CD14-positive monocyte (primary cell): Measurements from ENCODE around the gene FTSJ3. TPM values are rescaled to one million over a fixed set of nuclear protein-coding genes. Genes with fewer than 3 reads are reported as not detected.
"Not testable (repeated sequence)": the region's sequence is repeated elsewhere in the genome, so short reads cannot be mapped to it uniquely, and the experiment has no call there.

Experiments
- DNase-seq, 3 donors: peaks; one replicate each; pipeline ENCODE4 v3.0.0-alpha.2; 2011 to 2022
- H2AFZ ChIP-seq: 2 replicates; pipeline ENCODE4 v1.6.0; 2012; ENCODE audit warnings: mild to moderate bottlenecking, low read depth, low read length, inconsistent platforms; ENCODE audit not compliant: insufficient read depth, poor library complexity, severe bottlenecking
- H3K27ac ChIP-seq, 2 donors: 1 replicate in 1 of 2; 2 replicates in 1 of 2; pipeline ENCODE4 v1.5.1; 2012 to 2013; ENCODE audit warnings: low read length in 2 of 2, control low read depth in 1 of 2, inconsistent platforms in 1 of 2, low read depth in 1 of 2, mild to moderate bottlenecking in 1 of 2
- H3K27me3 ChIP-seq, 2 donors: one replicate each; pipeline versions ENCODE4 v1.6.0 to v1.6.1; 2011 to 2013; ENCODE audit warnings: low read length in 2 of 2; ENCODE audit not compliant: control insufficient read depth in 2 of 2, insufficient read depth in 2 of 2
- H3K36me3 ChIP-seq, 2 donors: replicated peaks in 1 of 2; 1 replicate in 1 of 2; 2 replicates in 1 of 2; pipeline versions ENCODE4 v1.5.1 to v1.6.1; 2012 to 2013; ENCODE audit warnings: low read length in 2 of 2, control low read depth in 1 of 2, inconsistent platforms in 1 of 2, mild to moderate bottlenecking in 1 of 2; ENCODE audit not compliant: insufficient read depth in 2 of 2, control insufficient read depth in 1 of 2
- H3K4me1 ChIP-seq, 2 donors: 1 replicate in 1 of 2; 2 replicates in 1 of 2; pipeline versions ENCODE4 v1.5.1 to v1.6.1; 2012 to 2013; ENCODE audit warnings: low read length in 2 of 2, control low read depth in 1 of 2, inconsistent platforms in 1 of 2, mild to moderate bottlenecking in 1 of 2, moderate library complexity in 1 of 2; ENCODE audit not compliant: insufficient read depth in 2 of 2, control insufficient read depth in 1 of 2
- H3K4me2 ChIP-seq: replicated peaks from 2 replicates; pipeline ENCODE3; 2012; ENCODE audit warnings: low read length, moderate library complexity, mild to moderate bottlenecking; ENCODE audit not compliant: poor library complexity, severe bottlenecking; ENCODE audit errors: extremely low read depth
- H3K4me3 ChIP-seq, 3 experiments: fragments of 200-600 bp in 1 of 3; sonication (generic) in 1 of 3; replicated peaks in 1 of 3; 1 replicate in 2 of 3; 2 replicates in 1 of 3; pipeline ENCODE4 v1.5.1; 2011 to 2013; ENCODE audit warnings: low read length in 3 of 3, mild to moderate bottlenecking in 3 of 3, control low read depth in 2 of 3, low read depth in 2 of 3, inconsistent platforms in 1 of 3, moderate library complexity in 1 of 3
- H3K79me2 ChIP-seq: 2 replicates; pipeline ENCODE4 v1.6.0; 2012; ENCODE audit warnings: mild to moderate bottlenecking, control low read depth, inconsistent platforms, low read length, moderate library complexity; ENCODE audit not compliant: insufficient read depth
- H3K9ac ChIP-seq: 2 replicates; pipeline ENCODE4 v1.6.0; 2017; ENCODE audit warnings: low read length, mild to moderate bottlenecking; ENCODE audit not compliant: insufficient read depth, poor library complexity, severe bottlenecking
- H3K9me3 ChIP-seq, 2 donors: replicated peaks in 1 of 2; 1 replicate in 1 of 2; 2 replicates in 1 of 2; pipeline versions ENCODE4 v1.5.1 to v1.6.1; 2012 to 2013; ENCODE audit warnings: low read length in 2 of 2, control low read depth in 1 of 2; ENCODE audit not compliant: control insufficient read depth in 1 of 2, insufficient read depth in 1 of 2
- H4K20me1 ChIP-seq: 2 replicates; pipeline ENCODE4 v1.6.0; 2012; ENCODE audit warnings: mild to moderate bottlenecking, low read length, control low read depth, moderate library complexity; ENCODE audit not compliant: insufficient read depth
- H3K27ac Mint-ChIP-seq, 7 donors: one replicate each; pipeline ENCODE4 v1.8.0; 2020; ENCODE audit warnings: mild to moderate bottlenecking in 7 of 7, mixed read lengths in 7 of 7, moderate library complexity in 6 of 7, inconsistent platforms in 2 of 7
- H3K27me3 Mint-ChIP-seq, 3 donors: one replicate each; pipeline ENCODE4 v1.8.0; 2021 to 2022; ENCODE audit warnings: low read depth in 3 of 3, mild to moderate bottlenecking in 3 of 3, mixed read lengths in 3 of 3, moderate library complexity in 3 of 3, inconsistent platforms in 1 of 3
- H3K36me3 Mint-ChIP-seq, 2 donors: one replicate each; pipeline ENCODE4 v1.8.0; 2020; ENCODE audit warnings: mixed read lengths in 2 of 2, inconsistent platforms in 1 of 2, mild to moderate bottlenecking in 1 of 2
- H3K4me1 Mint-ChIP-seq: one replicate; pipeline ENCODE4 v1.8.0; 2020; ENCODE audit warnings: mild to moderate bottlenecking, mixed read lengths
- H3K4me3 Mint-ChIP-seq, 2 donors: one replicate each; pipeline ENCODE4 v1.8.0; 2020; ENCODE audit warnings: mild to moderate bottlenecking in 2 of 2, mixed read lengths in 2 of 2, moderate library complexity in 1 of 2
- H3K9me3 Mint-ChIP-seq, 7 donors: one replicate each; pipeline ENCODE4 v1.8.0; 2020 to 2022; ENCODE audit warnings: mixed read lengths in 7 of 7, mild to moderate bottlenecking in 6 of 7, moderate library complexity in 6 of 7, inconsistent platforms in 2 of 7
- WGBS: methylation state at CpG from one replicate; pipeline ENCODE4 v1.1.5; 2013; ENCODE audit warnings: missing lambda C conversion rate; ENCODE audit not compliant: insufficient coverage; 5-methylcytosine and 5-hydroxymethylcytosine counted together
- intact Hi-C, 2 donors: fragments of 100-400 bp; cut with micrococcal nuclease; formaldehyde crosslinking; loops; one replicate each; pipeline versions ENCODE4 v1.15.0 to v1.15.1; 2023
- polyA minus RNA-seq: library from RNA; depleted of rRNA, polyadenylated mRNA; stranded (reverse); fragments of >200 nt; gene quantifications from 2 replicates; pipeline ENCODE4 v1.2.3, GENCODE V29; 2012
- polyA plus RNA-seq, 3 donors: library from polyadenylated mRNA; depleted of rRNA in 1 of 3; unstranded in 2 of 3; stranded (reverse) in 1 of 3; fragments of 300-500 nt in 2 of 3; fragments of >200 nt in 1 of 3; fragmentation: Illumina TruSeq in 2 of 3; gene quantifications; 1 replicate in 2 of 3; 2 replicates in 1 of 3; pipeline ENCODE4 v1.2.3, GENCODE V29; 2012 to 2021
- total RNA-seq, 12 experiments: library from RNA in 1 of 12; stranded (reverse) in 1 of 12; fragments of 120-200 nt in 1 of 12; gene quantifications; one replicate each; pipeline ENCODE4 v1.2.4 and lab custom pipeline; 2013 to 2026; ENCODE audit warnings: mixed read lengths in 6 of 12, inconsistent platforms in 1 of 12
- TF ChIP-seq, protein P1 (sequence below): fragments of 200-600 bp; IDR thresholded peaks from one replicate; pipeline ENCODE4 v1.8.0; 2022; ENCODE audit warnings: antibody characterized with exemption, mild to moderate bottlenecking

Gene FTSJ3
- total RNA-seq (2013): 30.0 TPM
- 10 to 100 TPM in 2 of 3 donors, 1 to 10 TPM in 1; 9.2 to 23.7 (median 15.0) TPM for polyA plus RNA-seq
- 23.7 and 24.2 TPM in 2 replicates for polyA minus RNA-seq
- total RNA-seq (lab: John Stamatoyannopoulos, UW): 11.1 to 42.7 (median 33.0) reads per million in 11 experiments

GRCh38 chr17:63827002-63827800 lies at the start of gene FTSJ3, which contains the start of gene PSMC5:
Gene FTSJ3 (minus strand): TSS chr17:63827663. CDS start chr17:63826902, 761 bp downstream.
Gene PSMC5 (plus strand): TSS chr17:63827431. CDS start chr17:63827491, 60 bp downstream.
- WGBS: 0% methylated on average over 46 of the region's 58 CpGs
- peaks cover 34% of the 10 kb centered on the region for H3K4me1 Mint-ChIP-seq
- Histone ChIP-seq H2AFZ (peak within 1 kb of the TSS; percentile 91), H3K79me2 (peaks cover 56% of the 10 kb centered on the region), H3K9ac (peak within 1 kb of the TSS; percentile 79), H4K20me1 (peaks cover 44% of the 10 kb centered on the region), H3K27ac (peak within 1 kb of the TSS; percentile 76 to 95), H3K4me2 (peak within 1 kb of the TSS; percentile 86), H3K4me3 (peak within 1 kb of the TSS; percentile 80 to 94 (median 84)), H3K36me3 (peaks cover 61 to 71% of the 10 kb centered on the region in 2 donors), H3K4me1 (peaks cover 18 to 22% of the 10 kb centered on the region in 2 donors), H3K27me3 (no peaks in the 10 kb centered on the region), H3K9me3 (no peaks in the 10 kb centered on the region)
- TF ChIP-seq, protein P1, sequence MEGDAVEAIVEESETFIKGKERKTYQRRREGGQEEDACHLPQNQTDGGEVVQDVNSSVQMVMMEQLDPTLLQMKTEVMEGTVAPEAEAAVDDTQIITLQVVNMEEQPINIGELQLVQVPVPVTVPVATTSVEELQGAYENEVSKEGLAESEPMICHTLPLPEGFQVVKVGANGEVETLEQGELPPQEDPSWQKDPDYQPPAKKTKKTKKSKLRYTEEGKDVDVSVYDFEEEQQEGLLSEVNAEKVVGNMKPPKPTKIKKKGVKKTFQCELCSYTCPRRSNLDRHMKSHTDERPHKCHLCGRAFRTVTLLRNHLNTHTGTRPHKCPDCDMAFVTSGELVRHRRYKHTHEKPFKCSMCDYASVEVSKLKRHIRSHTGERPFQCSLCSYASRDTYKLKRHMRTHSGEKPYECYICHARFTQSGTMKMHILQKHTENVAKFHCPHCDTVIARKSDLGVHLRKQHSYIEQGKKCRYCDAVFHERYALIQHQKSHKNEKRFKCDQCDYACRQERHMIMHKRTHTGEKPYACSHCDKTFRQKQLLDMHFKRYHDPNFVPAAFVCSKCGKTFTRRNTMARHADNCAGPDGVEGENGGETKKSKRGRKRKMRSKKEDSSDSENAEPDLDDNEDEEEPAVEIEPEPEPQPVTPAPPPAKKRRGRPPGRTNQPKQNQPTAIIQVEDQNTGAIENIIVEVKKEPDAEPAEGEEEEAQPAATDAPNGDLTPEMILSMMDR: peak; percentile 27
- H3K9me3 Mint-ChIP-seq: no peaks in the 10 kb centered on the region
- DNase-seq: peak; percentile 91 to 95 (median 93)
- intact Hi-C loops: loop anchor here (2.0 to 5.0 kb wide), 3 partner anchors 14 to 130 kb away; partner anchors contain the start of gene SMARCD2 (in 1 of the 2)
- H3K27ac Mint-ChIP-seq: peak within 1 kb of the TSS; percentile 97 to 100 (median 100)
- peaks cover 66 to 67% of the 10 kb centered on the region in 2 donors for H3K36me3 Mint-ChIP-seq
- H3K27me3 Mint-ChIP-seq: peaks cover 0 to 2% (median 0%) of the 10 kb centered on the region in 3 donors
- peak within 1 kb of the TSS; percentile 99 to 100 for H3K4me3 Mint-ChIP-seq

DNA sequence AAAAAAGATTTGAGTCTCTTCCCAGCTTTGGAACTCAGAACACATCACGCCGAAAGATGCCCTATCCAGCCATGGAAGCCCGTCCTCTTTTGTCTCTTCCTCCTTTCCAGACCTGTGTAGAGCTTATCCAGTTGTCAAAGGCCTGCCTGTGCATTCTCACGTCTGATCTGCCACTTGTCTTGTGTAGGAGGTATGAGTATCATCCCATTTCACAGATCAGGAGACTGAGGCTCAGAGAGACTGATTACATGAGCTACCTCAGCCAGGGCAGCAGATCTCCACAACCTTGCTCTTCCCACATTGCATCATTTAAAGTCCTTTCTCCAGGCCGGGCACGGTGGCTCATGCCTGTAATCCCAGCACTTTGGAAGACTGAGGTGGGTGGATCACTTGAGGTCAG lies 47.2 kb upstream of the FTSJ3 start:
- H4K20me1 ChIP-seq, H3K9ac ChIP-seq, H3K27me3 Mint-ChIP-seq, H3K4me3 ChIP-seq, intact Hi-C loops, H3K36me3 ChIP-seq, H3K9me3 Mint-ChIP-seq, DNase-seq, H3K9me3 ChIP-seq, H3K4me2 ChIP-seq, H3K79me2 ChIP-seq, H2AFZ ChIP-seq, H3K27ac ChIP-seq, H3K27me3 ChIP-seq, H3K4me1 ChIP-seq, H3K4me1 Mint-ChIP-seq, H3K36me3 Mint-ChIP-seq: not testable (repeated sequence)
- WGBS: no CpG with 5 or more reads among the region's 6 CpGs
- Mint-ChIP-seq H3K4me3 (peak overlapping the region in 1 of 2 donors; percentile 31), H3K27ac (peak overlapping the region in 1 of 7 donors; percentile 54)

DNA sequence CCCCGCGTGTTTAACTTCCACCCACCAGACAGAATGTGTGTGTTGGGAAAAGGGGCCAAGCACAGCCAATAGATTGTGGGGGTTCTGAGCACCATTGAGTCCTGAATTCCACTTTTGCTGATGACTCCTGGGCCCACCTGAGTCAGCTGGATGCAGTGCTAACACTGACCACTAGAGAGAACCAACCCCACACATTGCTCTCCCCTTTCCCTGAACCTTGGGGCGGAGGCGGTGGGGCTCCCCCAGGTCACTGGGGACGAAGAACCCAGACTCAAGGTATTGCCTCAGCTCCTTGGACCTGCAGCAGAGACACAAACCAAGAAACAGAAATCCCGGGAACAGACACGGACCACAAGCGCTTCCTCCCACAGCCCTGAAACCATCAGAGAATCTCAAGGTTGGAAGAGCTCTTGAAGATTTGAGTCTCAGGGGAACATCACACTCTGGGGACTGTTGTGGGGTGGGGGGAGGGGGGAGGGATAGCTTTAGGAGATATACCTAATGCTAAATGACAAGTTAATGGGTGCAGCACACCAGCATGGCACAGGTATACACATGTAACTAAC lies 46.7 kb upstream of the FTSJ3 start:
- H3K4me1 ChIP-seq, H3K27ac Mint-ChIP-seq, H3K4me3 ChIP-seq, H3K4me2 ChIP-seq, H3K9me3 Mint-ChIP-seq, DNase-seq, H3K4me3 Mint-ChIP-seq, H3K27me3 ChIP-seq, H2AFZ ChIP-seq, H3K9ac ChIP-seq, H3K36me3 ChIP-seq, intact Hi-C loops, H3K9me3 ChIP-seq, H4K20me1 ChIP-seq, H3K27me3 Mint-ChIP-seq, H3K79me2 ChIP-seq, H3K4me1 Mint-ChIP-seq, H3K27ac ChIP-seq, H3K36me3 Mint-ChIP-seq: not testable (repeated sequence)
- no CpG with 5 or more reads among the region's 8 CpGs for WGBS
